SU-DHL-6 (cell line): ENCODE measurements around the gene ASTN2.

ENCODE experiments used
- EZH2phosphoT487 ChIP-seq: fragments of 200-600 bp; sonication (generic), shearing (Covaris generic); conservative IDR thresholded peaks from 2 replicates; pipeline ENCODE4 v1.6.1; 2018; ENCODE audit warnings: mild to moderate bottlenecking, antibody characterized with exemption, low read length, moderate library complexity, mixed read lengths
- TF ChIP-seq, protein P1 (sequence below): fragments of 200-600 bp; sonication (generic); IDR thresholded peaks from one replicate; pipeline ENCODE4 v1.5.1; 2017; ENCODE audit warnings: antibody characterized with exemption, mild to moderate bottlenecking, low read length, moderate library complexity; ENCODE audit not compliant: insufficient read depth, poor library complexity, severe bottlenecking

DNA sequence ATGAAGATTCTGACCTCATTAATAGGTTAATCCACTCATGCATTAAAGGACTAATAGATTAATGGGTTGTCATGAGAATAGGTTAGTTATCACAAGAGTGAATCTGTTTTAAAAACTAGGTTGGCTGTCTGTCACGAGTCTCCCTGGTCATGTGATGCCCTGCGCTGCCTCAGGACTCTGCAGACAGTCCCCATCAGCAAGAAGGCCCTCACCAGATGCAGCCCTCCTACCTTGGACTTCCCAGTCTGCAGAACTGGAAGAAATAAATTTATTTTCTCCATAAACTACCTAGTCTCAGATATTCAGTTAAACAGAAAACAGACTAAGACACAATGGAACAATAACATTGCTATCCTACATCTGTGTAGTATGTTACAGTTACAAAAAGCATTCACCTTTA, 227.4 kb downstream of the ASTN2 start:
- TF ChIP-seq, protein P1, sequence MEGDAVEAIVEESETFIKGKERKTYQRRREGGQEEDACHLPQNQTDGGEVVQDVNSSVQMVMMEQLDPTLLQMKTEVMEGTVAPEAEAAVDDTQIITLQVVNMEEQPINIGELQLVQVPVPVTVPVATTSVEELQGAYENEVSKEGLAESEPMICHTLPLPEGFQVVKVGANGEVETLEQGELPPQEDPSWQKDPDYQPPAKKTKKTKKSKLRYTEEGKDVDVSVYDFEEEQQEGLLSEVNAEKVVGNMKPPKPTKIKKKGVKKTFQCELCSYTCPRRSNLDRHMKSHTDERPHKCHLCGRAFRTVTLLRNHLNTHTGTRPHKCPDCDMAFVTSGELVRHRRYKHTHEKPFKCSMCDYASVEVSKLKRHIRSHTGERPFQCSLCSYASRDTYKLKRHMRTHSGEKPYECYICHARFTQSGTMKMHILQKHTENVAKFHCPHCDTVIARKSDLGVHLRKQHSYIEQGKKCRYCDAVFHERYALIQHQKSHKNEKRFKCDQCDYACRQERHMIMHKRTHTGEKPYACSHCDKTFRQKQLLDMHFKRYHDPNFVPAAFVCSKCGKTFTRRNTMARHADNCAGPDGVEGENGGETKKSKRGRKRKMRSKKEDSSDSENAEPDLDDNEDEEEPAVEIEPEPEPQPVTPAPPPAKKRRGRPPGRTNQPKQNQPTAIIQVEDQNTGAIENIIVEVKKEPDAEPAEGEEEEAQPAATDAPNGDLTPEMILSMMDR = no peak
- TF ChIP-seq EZH2phosphoT487 = no peak
